Activated CD8-positive, alpha-beta T cell treated with anti-CD3 and anti-CD28 coated beads for 36 hours (primary cell): ENCODE data around the gene FMN1. TPM values are rescaled to one million over a fixed set of nuclear protein-coding genes. Genes with fewer than 3 reads are reported as not detected.

Experiments used
- ATAC-seq: fragments of 200-7000 bp; cut with Tn5 transposase; one replicate; pipeline ENCODE4 v1.10.0; 2021; ENCODE audit warnings: mild to moderate bottlenecking, moderate library complexity
- CTCF ChIA-PET: fragments of 350-600 bp; sonication (Branson Sonifier 250); formaldehyde crosslinking; loops from one replicate; lab custom pipeline; 2021; ENCODE audit warnings: antibody characterized with exemption; lab: Charles Lee
- POLR2A ChIA-PET: fragments of 350-600 bp; sonication (Branson Sonifier 250); formaldehyde crosslinking; loops from one replicate; lab custom pipeline; 2021; ENCODE audit warnings: antibody characterized with exemption; lab: Charles Lee
- DNase-seq: peaks from one replicate; pipeline ENCODE4 v3.0.0-alpha.2; 2020
- H3K27ac Mint-ChIP-seq: one replicate; pipeline ENCODE4 v1.8.0; 2021; ENCODE audit warnings: mild to moderate bottlenecking, mixed read lengths
- H3K27me3 Mint-ChIP-seq: one replicate; pipeline ENCODE4 v1.8.0; 2021; ENCODE audit warnings: mixed read lengths
- H3K36me3 Mint-ChIP-seq: one replicate; pipeline ENCODE4 v1.8.0; 2021; ENCODE audit warnings: low read depth, mixed read lengths
- H3K4me1 Mint-ChIP-seq: one replicate; pipeline ENCODE4 v1.8.0; 2021; ENCODE audit warnings: low read depth, mixed read lengths
- H3K4me3 Mint-ChIP-seq: one replicate; pipeline ENCODE4 v1.8.0; 2021; ENCODE audit warnings: mild to moderate bottlenecking, moderate library complexity, mixed read lengths
- H3K9me3 Mint-ChIP-seq: one replicate; pipeline ENCODE4 v1.8.0; 2021; ENCODE audit warnings: mixed read lengths
- intact Hi-C: fragments of 100-400 bp; cut with micrococcal nuclease; formaldehyde crosslinking; loops from one replicate; pipeline ENCODE4 v1.10.0; 2022
- total RNA-seq, 2 experiments: library from RNA; stranded (reverse); gene quantifications; one replicate each; pipeline ENCODE4 v1.2.3, GENCODE V29; 2021
- TF ChIP-seq, protein P1 (sequence below): fragments of 200-600 bp; IDR thresholded peaks from one replicate; pipeline ENCODE4 v1.8.0; 2022; ENCODE audit warnings: antibody characterized with exemption, mild to moderate bottlenecking

Gene FMN1
- total RNA-seq, 2 experiments from 2014 or later = 0.07 TPM; not detected in 1

DNA sequence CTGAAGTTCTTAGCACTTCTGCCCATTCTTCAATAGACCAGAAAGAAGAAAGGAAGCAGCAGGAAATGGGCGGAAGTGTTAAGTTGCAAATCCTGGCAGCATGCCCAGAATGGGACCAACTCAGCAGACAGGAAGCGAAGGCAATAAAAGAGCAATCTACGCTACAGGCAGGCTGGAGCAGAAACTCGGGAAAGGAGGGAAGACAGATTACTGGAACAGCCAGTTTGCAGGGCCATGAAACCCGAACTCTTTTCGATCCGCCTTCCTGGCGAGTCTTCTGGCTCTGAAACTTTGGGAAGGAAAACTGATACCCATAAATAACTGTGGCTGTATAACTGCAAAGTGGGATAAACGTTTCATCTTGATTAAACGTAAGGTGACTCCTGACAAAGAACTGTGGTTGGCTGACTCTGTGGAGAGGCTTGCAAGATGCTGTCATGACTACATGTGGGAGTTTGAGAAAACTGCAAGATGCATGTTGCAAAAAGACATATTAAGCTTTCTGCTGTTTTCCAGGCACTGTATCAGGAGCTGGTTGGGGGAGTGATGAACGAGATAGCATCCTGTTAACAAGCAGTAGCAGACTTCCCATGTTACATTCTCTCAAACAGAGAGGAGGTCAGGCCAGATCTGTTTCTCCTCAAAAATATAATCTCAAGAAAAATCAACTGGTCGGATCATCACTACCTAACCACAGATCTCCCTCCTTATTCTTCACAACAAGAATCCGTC is 67.8 kb downstream of the FMN1 start:
- peak; percentile 64 for DNase-seq
- H3K9me3 Mint-ChIP-seq = no peaks in the 10 kb centered on the region
- ChIA-PET CTCF (no interaction called here), POLR2A (no interaction called here)
- no peaks in the 10 kb centered on the region for H3K27me3 Mint-ChIP-seq
- intact Hi-C loops = no loop called here
- H3K4me3 Mint-ChIP-seq = no peak overlapping the region
- ATAC-seq = peak; percentile 34
- H3K36me3 Mint-ChIP-seq = no peaks in the 10 kb centered on the region
- TF ChIP-seq, protein P1, sequence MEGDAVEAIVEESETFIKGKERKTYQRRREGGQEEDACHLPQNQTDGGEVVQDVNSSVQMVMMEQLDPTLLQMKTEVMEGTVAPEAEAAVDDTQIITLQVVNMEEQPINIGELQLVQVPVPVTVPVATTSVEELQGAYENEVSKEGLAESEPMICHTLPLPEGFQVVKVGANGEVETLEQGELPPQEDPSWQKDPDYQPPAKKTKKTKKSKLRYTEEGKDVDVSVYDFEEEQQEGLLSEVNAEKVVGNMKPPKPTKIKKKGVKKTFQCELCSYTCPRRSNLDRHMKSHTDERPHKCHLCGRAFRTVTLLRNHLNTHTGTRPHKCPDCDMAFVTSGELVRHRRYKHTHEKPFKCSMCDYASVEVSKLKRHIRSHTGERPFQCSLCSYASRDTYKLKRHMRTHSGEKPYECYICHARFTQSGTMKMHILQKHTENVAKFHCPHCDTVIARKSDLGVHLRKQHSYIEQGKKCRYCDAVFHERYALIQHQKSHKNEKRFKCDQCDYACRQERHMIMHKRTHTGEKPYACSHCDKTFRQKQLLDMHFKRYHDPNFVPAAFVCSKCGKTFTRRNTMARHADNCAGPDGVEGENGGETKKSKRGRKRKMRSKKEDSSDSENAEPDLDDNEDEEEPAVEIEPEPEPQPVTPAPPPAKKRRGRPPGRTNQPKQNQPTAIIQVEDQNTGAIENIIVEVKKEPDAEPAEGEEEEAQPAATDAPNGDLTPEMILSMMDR = no peak
- no peak overlapping the region for H3K27ac Mint-ChIP-seq
- peaks cover 16% of the 10 kb centered on the region for H3K4me1 Mint-ChIP-seq

- POLR2A ChIA-PET = no interaction called here
- intact Hi-C loops = no loop called here
- Mint-ChIP-seq H3K4me1 (peaks cover 16% of the 10 kb centered on the region), H3K27ac (no peak overlapping the region), H3K27me3 (no peaks in the 10 kb centered on the region), H3K4me3 (no peak overlapping the region), H3K9me3 (no peaks in the 10 kb centered on the region), H3K36me3 (no peaks in the 10 kb centered on the region)
- TF ChIP-seq, protein P1 = no peak
- CTCF ChIA-PET = no interaction called here
- DNase-seq (no peak), ATAC-seq (peak; percentile 47)
Measured at GRCh38 chr15:33125894-33126537, 68.5 kb downstream of the FMN1 start.

DNA sequence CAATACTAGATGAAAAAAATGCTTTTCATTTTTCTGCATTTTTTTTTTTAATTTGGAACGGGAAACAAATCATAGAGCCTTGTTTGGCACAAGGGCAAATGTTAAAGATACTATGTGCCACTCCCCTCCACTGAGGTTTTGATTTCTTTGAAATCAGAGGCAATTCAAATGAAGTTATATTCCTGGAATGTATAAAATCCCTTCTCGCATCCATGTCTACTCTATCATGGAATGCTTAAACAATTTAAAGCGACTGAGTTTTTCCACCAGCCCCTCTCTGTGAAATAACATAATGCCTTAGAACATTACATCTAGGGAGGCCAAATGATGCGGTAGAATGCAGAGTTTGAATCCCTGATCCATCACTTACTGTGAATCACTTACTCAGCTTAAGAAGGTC is 69.7 kb downstream of the FMN1 start:
- Mint-ChIP-seq H3K27ac (no peak overlapping the region), H3K27me3 (no peaks in the 10 kb centered on the region), H3K9me3 (no peaks in the 10 kb centered on the region), H3K4me1 (peaks cover 16% of the 10 kb centered on the region), H3K36me3 (no peaks in the 10 kb centered on the region), H3K4me3 (no peak overlapping the region)
- CTCF ChIA-PET = no interaction called here
- no peak for ATAC-seq
- no peak for DNase-seq
- TF ChIP-seq, protein P1 = no peak
- intact Hi-C loops = no loop called here
- POLR2A ChIA-PET = no interaction called here

- Mint-ChIP-seq H3K9me3 (no peaks in the 10 kb centered on the region), H3K27me3 (no peaks in the 10 kb centered on the region), H3K4me1 (peaks cover 16% of the 10 kb centered on the region), H3K27ac (no peak overlapping the region), H3K36me3 (no peaks in the 10 kb centered on the region), H3K4me3 (no peak overlapping the region)
- ChIA-PET POLR2A (interaction anchor here (0.9 kb wide), 1 partner anchor 27 kb away, joined by 3 read pairs; no protein-coding TSS in a partner anchor), CTCF (interaction anchor here (1.1 to 1.9 kb wide), 2 partner anchors 8 to 38 kb away, joined by 3 to 5 read pairs; no protein-coding TSS in a partner anchor)
- ATAC-seq (no peak), DNase-seq (no peak)
- intact Hi-C loops = no loop called here
- TF ChIP-seq, protein P1 = no peak
Measured at GRCh38 chr15:33124279-33124678, 70.2 kb downstream of the FMN1 start.

DNA sequence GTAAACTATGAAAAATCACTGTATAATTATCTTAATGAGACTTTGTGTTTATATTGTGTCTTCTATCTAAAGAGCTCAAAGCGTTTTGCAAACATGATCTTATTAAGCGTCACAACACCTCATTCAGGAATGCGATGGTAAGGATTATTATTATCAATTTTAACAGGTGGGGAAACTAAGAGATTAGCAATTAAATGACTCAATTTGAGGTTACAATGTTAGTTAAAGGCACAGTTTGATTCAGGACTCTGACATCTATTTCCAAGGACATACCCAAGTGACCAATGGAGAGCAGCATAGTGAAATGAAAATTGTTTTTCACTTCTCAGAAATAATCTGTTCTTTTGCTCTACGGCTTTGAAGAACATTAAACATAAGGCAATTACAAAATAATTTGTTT is 74.6 kb downstream of the FMN1 start:
- no peak overlapping the region for H3K27ac Mint-ChIP-seq
- H3K4me1 Mint-ChIP-seq = no peaks in the 10 kb centered on the region
- DNase-seq = no peak
- H3K9me3 Mint-ChIP-seq = no peaks in the 10 kb centered on the region
- no peaks in the 10 kb centered on the region for H3K36me3 Mint-ChIP-seq
- POLR2A ChIA-PET = no interaction called here
- no peaks in the 10 kb centered on the region for H3K27me3 Mint-ChIP-seq
- CTCF ChIA-PET = interaction anchor here (1.7 kb wide), 1 partner anchor 12 kb away, joined by 5 read pairs; no protein-coding TSS in a partner anchor
- intact Hi-C loops = no loop called here
- ATAC-seq = no peak
- no peak overlapping the region for H3K4me3 Mint-ChIP-seq
- TF ChIP-seq, protein P1 = no peak
